ENCODE measurements around the gene NOL8.

The NOL8 gene

GRCh38 chr9:92325269-92325990 lies at the start of gene NOL8, which contains the start of gene CENPP:
Gene NOL8 (minus strand): TSS chr9:92325350. CDS start chr9:92324161, 1,189 bp downstream.
Gene CENPP (plus strand): TSS chr9:92325953.
- DNase-seq (ENCODE audit: low spot score in 2 of 2) (peak; percentile 81 to 84), ATAC-seq (ENCODE audit: low read depth) (peak; percentile 92)
- Mint-ChIP-seq H3K9me3 (no peaks in the 10 kb centered on the region), H3K27ac (peak within 1 kb of the TSS; percentile 99), H3K36me3 (peaks cover 8% of the 10 kb centered on the region), H3K4me1 (peaks cover 17% of the 10 kb centered on the region), H3K4me3 (peak within 1 kb of the TSS; percentile 100), H3K27me3 (no peaks in the 10 kb centered on the region)

GRCh38 chr9:92373167-92373566 lies 48.0 kb upstream of the NOL8 start:
- DNase-seq (ENCODE audit: low spot score in 2 of 2) (no peak), ATAC-seq (ENCODE audit: low read depth) (no peak)
- H3K9me3 Mint-ChIP-seq, result peaks cover 17% of the 10 kb centered on the region
- no peak overlapping the region for H3K27ac Mint-ChIP-seq
- no peak overlapping the region for H3K4me3 Mint-ChIP-seq
- no peaks in the 10 kb centered on the region for H3K27me3 Mint-ChIP-seq
- H3K4me1 Mint-ChIP-seq, result no peaks in the 10 kb centered on the region
- peaks cover 20% of the 10 kb centered on the region for H3K36me3 Mint-ChIP-seq

- no peak for DNase-seq (ENCODE audit: low spot score in 2 of 2)
- Mint-ChIP-seq H3K4me3 (no peak overlapping the region), H3K4me1 (no peaks in the 10 kb centered on the region), H3K9me3 (peaks cover 12% of the 10 kb centered on the region), H3K36me3 (peaks cover 17% of the 10 kb centered on the region), H3K27ac (no peak overlapping the region), H3K27me3 (no peaks in the 10 kb centered on the region)
- ATAC-seq (ENCODE audit: low read depth), result no peak
Measured at GRCh38 chr9:92369075-92369474, 43.9 kb upstream of the NOL8 start.

- Mint-ChIP-seq H3K36me3 (peaks cover 19% of the 10 kb centered on the region), H3K27ac (no peak overlapping the region), H3K4me3 (no peak overlapping the region), H3K9me3 (peaks cover 15% of the 10 kb centered on the region), H3K27me3 (no peaks in the 10 kb centered on the region), H3K4me1 (no peaks in the 10 kb centered on the region)
- ATAC-seq (ENCODE audit: low read depth) (peak; percentile 35), DNase-seq (ENCODE audit: low spot score in 2 of 2) (no peak)
Measured at GRCh38 chr9:92360083-92360482, 34.9 kb upstream of the NOL8 start.

- Mint-ChIP-seq H3K36me3 (peaks cover 18% of the 10 kb centered on the region), H3K9me3 (peaks cover 15% of the 10 kb centered on the region)
Measured at GRCh38 chr9:92359394-92359995, 34.3 kb upstream of the NOL8 start.

GRCh38 chr9:92353051-92353450 lies 27.9 kb upstream of the NOL8 start:
- ATAC-seq (ENCODE audit: low read depth) (no peak), DNase-seq (ENCODE audit: low spot score in 2 of 2) (no peak)
- Mint-ChIP-seq H3K4me1 (peaks cover 2% of the 10 kb centered on the region), H3K4me3 (no peak overlapping the region), H3K27me3 (no peaks in the 10 kb centered on the region), H3K36me3 (peaks cover 20% of the 10 kb centered on the region), H3K9me3 (peaks cover 6% of the 10 kb centered on the region), H3K27ac (no peak overlapping the region)

More at GRCh38 chr9:92359394-92359995, 34.3 kb upstream of the NOL8 start:
- ATAC-seq (ENCODE audit: low read depth) (no peak), DNase-seq (ENCODE audit: low spot score in 2 of 2) (no peak)
- H3K4me3 Mint-ChIP-seq, result no peak overlapping the region
- no peaks in the 10 kb centered on the region for H3K4me1 Mint-ChIP-seq
- H3K27ac Mint-ChIP-seq, result no peak overlapping the region
- H3K27me3 Mint-ChIP-seq, result no peaks in the 10 kb centered on the region

- Mint-ChIP-seq H3K9me3 (peaks cover 2% of the 10 kb centered on the region), H3K4me1 (peaks cover 2% of the 10 kb centered on the region), H3K27me3 (no peaks in the 10 kb centered on the region), H3K27ac (no peak overlapping the region), H3K36me3 (peaks cover 13% of the 10 kb centered on the region), H3K4me3 (no peak overlapping the region)
- DNase-seq (ENCODE audit: low spot score in 2 of 2), result no peak
- no peak for ATAC-seq (ENCODE audit: low read depth)
Measured at GRCh38 chr9:92350740-92351133, 25.6 kb upstream of the NOL8 start.

GRCh38 chr9:92349771-92350739 lies 24.9 kb upstream of the NOL8 start:
- no peak overlapping the region for H3K27ac Mint-ChIP-seq

GRCh38 chr9:92345582-92345981 lies 20.4 kb upstream of the NOL8 start:
- Mint-ChIP-seq H3K27me3 (no peaks in the 10 kb centered on the region), H3K9me3 (peaks cover 5% of the 10 kb centered on the region), H3K4me1 (no peaks in the 10 kb centered on the region), H3K4me3 (no peak overlapping the region), H3K36me3 (peaks cover 8% of the 10 kb centered on the region), H3K27ac (no peak overlapping the region)
- DNase-seq (ENCODE audit: low spot score in 2 of 2) (no peak), ATAC-seq (ENCODE audit: low read depth) (no peak)

More at GRCh38 chr9:92349771-92350739, 24.9 kb upstream of the NOL8 start:
- H3K4me1 Mint-ChIP-seq, result peaks cover 2% of the 10 kb centered on the region
- DNase-seq (ENCODE audit: low spot score in 2 of 2), result no peak
- H3K27me3 Mint-ChIP-seq, result no peaks in the 10 kb centered on the region
- H3K4me3 Mint-ChIP-seq, result no peak overlapping the region
- H3K9me3 Mint-ChIP-seq, result peaks cover 2% of the 10 kb centered on the region
- no peak for ATAC-seq (ENCODE audit: low read depth)
- peaks cover 13% of the 10 kb centered on the region for H3K36me3 Mint-ChIP-seq

- ATAC-seq (ENCODE audit: low read depth), result no peak
- DNase-seq (ENCODE audit: low spot score in 2 of 2), result no peak
Measured at GRCh38 chr9:92342825-92343488, 17.8 kb upstream of the NOL8 start.

GRCh38 chr9:92341578-92341977 lies 16.4 kb upstream of the NOL8 start:
- H3K4me1 Mint-ChIP-seq, result no peaks in the 10 kb centered on the region
- H3K36me3 Mint-ChIP-seq, result peaks cover 9% of the 10 kb centered on the region
- no peak overlapping the region for H3K4me3 Mint-ChIP-seq
- ATAC-seq (ENCODE audit: low read depth) (no peak), DNase-seq (ENCODE audit: low spot score in 2 of 2) (no peak)
- no peak overlapping the region for H3K27ac Mint-ChIP-seq
- peaks cover 7% of the 10 kb centered on the region for H3K9me3 Mint-ChIP-seq
- H3K27me3 Mint-ChIP-seq, result no peaks in the 10 kb centered on the region

More at GRCh38 chr9:92342825-92343488, 17.8 kb upstream of the NOL8 start:
- no peak overlapping the region for H3K27ac Mint-ChIP-seq
- H3K27me3 Mint-ChIP-seq, result no peaks in the 10 kb centered on the region
- no peak overlapping the region for H3K4me3 Mint-ChIP-seq
- H3K4me1 Mint-ChIP-seq, result no peaks in the 10 kb centered on the region
- peaks cover 9% of the 10 kb centered on the region for H3K36me3 Mint-ChIP-seq
- H3K9me3 Mint-ChIP-seq, result peaks cover 7% of the 10 kb centered on the region

- H3K9me3 Mint-ChIP-seq, result no peaks in the 10 kb centered on the region
- DNase-seq (ENCODE audit: low spot score in 2 of 2), result no peak
- no peaks in the 10 kb centered on the region for H3K4me1 Mint-ChIP-seq
- no peak for ATAC-seq (ENCODE audit: low read depth)
- H3K27me3 Mint-ChIP-seq, result no peaks in the 10 kb centered on the region
- H3K36me3 Mint-ChIP-seq, result peaks cover 4% of the 10 kb centered on the region
- H3K4me3 Mint-ChIP-seq, result no peak overlapping the region
- H3K27ac Mint-ChIP-seq, result no peak overlapping the region
Measured at GRCh38 chr9:92333282-92333634, 8.1 kb upstream of the NOL8 start.

GRCh38 chr9:92332577-92333281 lies 7.6 kb upstream of the NOL8 start:
- Mint-ChIP-seq H3K36me3 (peaks cover 4% of the 10 kb centered on the region), H3K9me3 (no peaks in the 10 kb centered on the region), H3K4me3 (no peak overlapping the region), H3K27ac (no peak overlapping the region), H3K4me1 (no peaks in the 10 kb centered on the region), H3K27me3 (no peaks in the 10 kb centered on the region)
- ATAC-seq (ENCODE audit: low read depth) (no peak), DNase-seq (ENCODE audit: low spot score in 2 of 2) (no peak)
